Testis (tissue), 3 donors: ENCODE results near the gene COQ3. TPM values are rescaled to one million over a fixed set of nuclear protein-coding genes. Genes with fewer than 3 reads are reported as not detected.
A peak's percentile ranks its signal among the peaks of the same experiment; 100 is the strongest.

ENCODE experiments used
- DNase-seq: peaks from one replicate; pipeline ENCODE4 v3.0.0-alpha.2; 2019
- H3K27ac ChIP-seq, 2 donors: fragments of 200-600 bp; sonication (generic); one replicate each; pipeline ENCODE4 v1.5.1; 2019
- H3K27me3 ChIP-seq: fragments of 200-600 bp; sonication (generic); one replicate; pipeline ENCODE4 v1.5.1; 2019
- H3K36me3 ChIP-seq: fragments of 200-600 bp; sonication (generic); one replicate; pipeline ENCODE4 v1.5.1; 2017; ENCODE audit warnings: low read depth; ENCODE audit errors: missing control alignments
- H3K4me1 ChIP-seq: fragments of 200-600 bp; sonication (generic); one replicate; pipeline ENCODE4 v1.5.1; 2019
- H3K4me3 ChIP-seq, 2 donors: fragments of 200-600 bp; sonication (generic); one replicate each; pipeline ENCODE4 v1.5.1; 2017 to 2019
- H3K9me3 ChIP-seq: fragments of 200-600 bp; sonication (generic); one replicate; pipeline ENCODE4 v1.5.1; 2017
- CTCF ChIP-seq, 3 experiments: fragments of 450-650 bp in 2 of 3; fragments of 200-600 bp in 1 of 3; sonication (generic) in 1 of 3; IDR thresholded peaks; one replicate each; pipeline ENCODE4 v1.5.1; 2016 to 2019; ENCODE audit warnings: antibody characterized with exemption in 3 of 3, mild to moderate bottlenecking in 2 of 3, moderate library complexity in 1 of 3
- POLR2A ChIP-seq: fragments of 450-650 bp; IDR thresholded peaks from one replicate; pipeline ENCODE4 v1.6.1; 2017; ENCODE audit warnings: antibody characterized with exemption, mild to moderate bottlenecking, moderate library complexity
- WGBS, 2 donors: methylation state at CpG; one replicate each; pipeline ENCODE4 v1.1.5; 2018; 5-methylcytosine and 5-hydroxymethylcytosine counted together
- intact Hi-C: fragments of 100-400 bp; cut with DNase I; formaldehyde crosslinking; loops from one replicate; pipeline ENCODE4 v1.15.1; 2023; ENCODE audit warnings: low total_unique reads
- polyA plus RNA-seq: library from polyadenylated mRNA; stranded (reverse); fragments of 350-450 nt; fragmentation: Illumina TruSeq; extraction: RNeasy Lipid Tissue Mini Kit (QIAGEN cat#74804); gene quantifications from one replicate; pipeline ENCODE4 v1.2.3, GENCODE V29; 2014; ENCODE audit warnings: low read depth, low replicate concordance; ENCODE audit not compliant: insufficient read depth
- total RNA-seq, 2 donors: library from RNA; depleted of rRNA; stranded (reverse); fragments of >200 nt; gene quantifications; one replicate each; pipeline ENCODE4 v1.2.3, GENCODE V29; 2016

The COQ3 gene
- total and polyA plus RNA-seq, 3 donors from 2014 or later: 2.3 to 4.8 (median 2.8) TPM

- no peak for DNase-seq
- TF ChIP-seq POLR2A (no peak), CTCF (IDR thresholded peaks at IDR 0.05) (no peak)
- Histone ChIP-seq H3K27ac (no peak overlapping the region), H3K4me3 (no peak overlapping the region), H3K4me1 (no peaks in the 10 kb centered on the region), H3K36me3 (no peaks in the 10 kb centered on the region), H3K9me3 (no peaks in the 10 kb centered on the region), H3K27me3 (no peaks in the 10 kb centered on the region)
- intact Hi-C loops: no loop called here
- 73 to 75% methylated on average over 9 of the region's 9 CpGs for WGBS, 2 donors
These were observed 40.9 kb downstream of the COQ3 start for GRCh38 chr6:99353126-99353525.

GRCh38 chr6:99350573-99350972 is 43.4 kb downstream of the COQ3 start:
- H3K4me1 ChIP-seq: no peaks in the 10 kb centered on the region
- H3K36me3 ChIP-seq: no peaks in the 10 kb centered on the region
- no peak for DNase-seq
- 26 to 29% methylated on average over 10 of the region's 10 CpGs for WGBS, 2 donors
- no peaks in the 10 kb centered on the region for H3K9me3 ChIP-seq
- H3K27me3 ChIP-seq: no peaks in the 10 kb centered on the region
- peak overlapping the region in 1 of 2 donors; percentile 59 for H3K4me3 ChIP-seq
- TF ChIP-seq POLR2A: no peak
- no peak for TF ChIP-seq CTCF (IDR thresholded peaks at IDR 0.05)
- H3K27ac ChIP-seq: no peak overlapping the region
- intact Hi-C loops: no loop called here

GRCh38 chr6:99349171-99350141 is 44.5 kb downstream of the COQ3 start, which contains the start of gene FAXC:
Gene FAXC, minus strand, starts transcription at chr6:99349674. Its CDS starts 302 bp downstream, at chr6:99349372.
- H3K4me1 ChIP-seq: no peaks in the 10 kb centered on the region
- intact Hi-C loops: no loop called here

GRCh38 chr6:99348288-99349170 is 45.5 kb downstream of the COQ3 start:
- Histone ChIP-seq H3K27ac (no peak overlapping the region), H3K9me3 (no peaks in the 10 kb centered on the region), H3K27me3 (no peaks in the 10 kb centered on the region), H3K4me3 (peak overlapping the region; percentile 52 to 59), H3K36me3 (no peaks in the 10 kb centered on the region), H3K4me1 (no peaks in the 10 kb centered on the region)
- no peak for TF ChIP-seq POLR2A
- TF ChIP-seq CTCF (IDR thresholded peaks at IDR 0.05): no peak
- intact Hi-C loops: no loop called here
- 36 to 50% methylated on average over 12 to 25 of the region's 25 CpGs for WGBS, 2 donors
- no peak for DNase-seq

More at GRCh38 chr6:99349171-99350141, 44.5 kb downstream of the COQ3 start, which contains the start of gene FAXC:
- Histone ChIP-seq H3K4me3 (peak within 1 kb of the TSS; percentile 52 to 59), H3K27me3 (no peaks in the 10 kb centered on the region), H3K9me3 (no peaks in the 10 kb centered on the region), H3K27ac (peak within 1 kb of the TSS in 1 of 2 donors; percentile 30), H3K36me3 (no peaks in the 10 kb centered on the region)
- no peak for TF ChIP-seq CTCF (IDR thresholded peaks at IDR 0.05)
- no peak for TF ChIP-seq POLR2A
- WGBS, 2 donors: 0% methylated on average over 7 to 93 of the region's 108 CpGs
- peak; percentile 38 for DNase-seq
